GM12873 (cell line): ENCODE measurements around the gene MFSD1.

ENCODE experiments used
- CTCF ChIP-seq: IDR thresholded peaks from 2 replicates; pipeline ENCODE4 v1.5.1; 2012; ENCODE audit warnings: low read depth, mild to moderate bottlenecking, moderate library complexity, low read length, control low read depth; ENCODE audit not compliant: insufficient read depth; ENCODE audit errors: missing control alignments

The MFSD1 gene

GRCh38 chr3:158766364-158766763 is 35.5 kb upstream of the MFSD1 start:
- no peak for TF ChIP-seq CTCF

GRCh38 chr3:158768361-158768787 is 33.5 kb upstream of the MFSD1 start:
- no peak for TF ChIP-seq CTCF

GRCh38 chr3:158768881-158769543 is 32.8 kb upstream of the MFSD1 start:
- no peak for TF ChIP-seq CTCF

GRCh38 chr3:158769549-158769948 is 32.3 kb upstream of the MFSD1 start:
- no peak for TF ChIP-seq CTCF

GRCh38 chr3:158769952-158770740 is 31.7 kb upstream of the MFSD1 start:
- no peak for TF ChIP-seq CTCF

GRCh38 chr3:158770741-158771350 is 31.0 kb upstream of the MFSD1 start:
- no peak for TF ChIP-seq CTCF

- TF ChIP-seq CTCF = no peak
Observed at GRCh38 chr3:158771577-158771976, 30.3 kb upstream of the MFSD1 start.
